Liver (tissue), 9 donors: ENCODE measurements around the gene CHAC2. TPM values are rescaled to one million over a fixed set of nuclear protein-coding genes. Genes with fewer than 3 reads are reported as not detected.

Experiments
- DNase-seq: peaks from one replicate; pipeline ENCODE4 v3.0.0-alpha.2; 2017; ENCODE audit warnings: low spot score
- H3K27ac ChIP-seq, 2 donors: one replicate each; pipeline ENCODE4 v1.7.0; 2013; ENCODE audit warnings: inconsistent platforms in 2 of 2, low read length in 2 of 2, control low read depth in 1 of 2, low read depth in 1 of 2, mild to moderate bottlenecking in 1 of 2
- H3K27me3 ChIP-seq, 4 donors: one replicate each; pipeline versions ENCODE4 v1.6.1 to v1.7.0; 2013; ENCODE audit warnings: low read length in 3 of 4, inconsistent platforms in 1 of 4, mild to moderate bottlenecking in 1 of 4, moderate library complexity in 1 of 4; ENCODE audit not compliant: control insufficient read depth in 4 of 4, insufficient read depth in 4 of 4
- H3K36me3 ChIP-seq, 4 donors: one replicate each; pipeline versions ENCODE4 v1.6.1 to v1.7.0; 2013; ENCODE audit warnings: low read length in 3 of 4, mild to moderate bottlenecking in 3 of 4, low read depth in 1 of 4, moderate library complexity in 1 of 4; ENCODE audit not compliant: control insufficient read depth in 4 of 4, insufficient read depth in 3 of 4
- H3K4me1 ChIP-seq, 4 donors: one replicate each; pipeline versions ENCODE4 v1.6.1 to v1.7.0; 2013; ENCODE audit warnings: low read length in 3 of 4, mild to moderate bottlenecking in 3 of 4, moderate library complexity in 1 of 4; ENCODE audit not compliant: control insufficient read depth in 4 of 4, insufficient read depth in 4 of 4
- H3K4me3 ChIP-seq, 3 donors: one replicate each; pipeline versions ENCODE4 v1.6.1 to v1.7.0; 2013; ENCODE audit warnings: low read length in 3 of 3, control low read depth in 1 of 3, low read depth in 1 of 3, mild to moderate bottlenecking in 1 of 3
- H3K9ac ChIP-seq, 2 donors: one replicate each; pipeline ENCODE4 v1.7.0; 2013; ENCODE audit warnings: low read length in 2 of 2, mild to moderate bottlenecking in 2 of 2, moderate library complexity in 2 of 2, control low read depth in 1 of 2, low read depth in 1 of 2
- H3K9me3 ChIP-seq, 4 donors: one replicate each; pipeline versions ENCODE4 v1.6.1 to v1.7.0; 2013; ENCODE audit warnings: low read length in 3 of 4; ENCODE audit not compliant: control insufficient read depth in 4 of 4
- ATF3 ChIP-seq: IDR thresholded peaks from 2 replicates; pipeline ENCODE4 v1.6.1; 2016; ENCODE audit warnings: antibody characterized with exemption
- CTCF ChIP-seq: fragments of 150-350 bp; IDR thresholded peaks from 2 replicates; pipeline ENCODE4 v1.5.1; 2017; ENCODE audit warnings: improper control_type of control experiment, low read depth, low read length; ENCODE audit not compliant: missing input control
- EGR1 ChIP-seq, 2 donors: IDR thresholded peaks; 2 replicates each; pipeline ENCODE4 v1.6.1; 2016 to 2018; ENCODE audit warnings: antibody characterized with exemption in 2 of 2, low read depth in 2 of 2
- FOXA1 ChIP-seq: IDR thresholded peaks from 2 replicates; pipeline ENCODE4 v1.6.1; 2016; ENCODE audit warnings: antibody characterized with exemption
- FOXA2 ChIP-seq: IDR thresholded peaks from 2 replicates; pipeline ENCODE4 v1.6.1; 2016; ENCODE audit warnings: antibody characterized with exemption
- GABPA ChIP-seq, 2 donors: IDR thresholded peaks in 1 of 2; conservative IDR thresholded peaks in 1 of 2; 2 replicates each; pipeline ENCODE4 v1.6.1; 2016; ENCODE audit warnings: antibody characterized with exemption in 2 of 2, mild to moderate bottlenecking in 1 of 2, moderate library complexity in 1 of 2
- HNF4A ChIP-seq, 2 donors: conservative IDR thresholded peaks; 2 replicates each; pipeline ENCODE4 v1.6.1; 2016; ENCODE audit warnings: antibody characterized with exemption in 2 of 2, mild to moderate bottlenecking in 2 of 2
- HNF4G ChIP-seq: IDR thresholded peaks from 2 replicates; pipeline ENCODE4 v1.6.1; 2016; ENCODE audit warnings: antibody characterized with exemption
- JUND ChIP-seq, 2 donors: IDR thresholded peaks; 2 replicates each; pipeline ENCODE4 v1.6.1; 2016; ENCODE audit warnings: antibody characterized with exemption in 2 of 2
- MAX ChIP-seq: IDR thresholded peaks from 2 replicates; pipeline ENCODE4 v1.6.1; 2016; ENCODE audit warnings: antibody characterized with exemption
- NR2F2 ChIP-seq: IDR thresholded peaks from 2 replicates; pipeline ENCODE4 v1.6.1; 2016; ENCODE audit warnings: antibody characterized with exemption
- RAD21 ChIP-seq, 2 donors: IDR thresholded peaks; 2 replicates each; pipeline ENCODE4 v1.6.1; 2016; ENCODE audit warnings: antibody characterized with exemption in 2 of 2, mild to moderate bottlenecking in 2 of 2
- REST ChIP-seq: IDR thresholded peaks from 2 replicates; pipeline ENCODE4 v1.6.1; 2016; ENCODE audit warnings: antibody characterized with exemption, mild to moderate bottlenecking
- RXRA ChIP-seq, 2 donors: IDR thresholded peaks; 2 replicates each; pipeline ENCODE4 v1.6.1; 2017 to 2018; ENCODE audit warnings: antibody characterized with exemption in 2 of 2, mild to moderate bottlenecking in 1 of 2
- SP1 ChIP-seq: IDR thresholded peaks from 2 replicates; pipeline ENCODE4 v1.6.1; 2018; ENCODE audit warnings: antibody characterized with exemption, mild to moderate bottlenecking
- TAF1 ChIP-seq: conservative IDR thresholded peaks from 2 replicates; pipeline ENCODE4 v1.6.1; 2016; ENCODE audit warnings: antibody characterized with exemption, mild to moderate bottlenecking
- YY1 ChIP-seq: IDR thresholded peaks from 2 replicates; pipeline ENCODE4 v1.6.1; 2016; ENCODE audit warnings: antibody characterized with exemption, mild to moderate bottlenecking
- ZBTB33 ChIP-seq: IDR thresholded peaks from 2 replicates; pipeline ENCODE4 v1.6.1; 2016; ENCODE audit warnings: antibody characterized with exemption
- WGBS: extraction: QIAGEN DNeasy Blood & Tissue Kit; methylation state at CpG from one replicate; pipeline ENCODE4 v1.1.7; 2013; 5-methylcytosine and 5-hydroxymethylcytosine counted together
- polyA plus RNA-seq, 2 donors: library from polyadenylated mRNA; stranded (reverse) in 1 of 2; unstranded in 1 of 2; fragments of 200-250 nt in 1 of 2; fragments of >200 nt in 1 of 2; fragmentation: Nextera tagmentation in 1 of 2; extraction: Ambion mirVana in 1 of 2; gene quantifications; one replicate each; pipeline versions ENCODE4 v1.2.1 to v1.2.3, GENCODE V29; 2013 to 2015
- total RNA-seq, 2 donors: library from RNA; depleted of rRNA; stranded (reverse); fragments of >200 nt; gene quantifications; one replicate each; pipeline ENCODE4 v1.2.3, GENCODE V29; 2014
- donor health status: healthy.
- donor health status: healthy.
- donor health status: healthy.
- donor health status: healthy.
- donor health status: healthy.

The CHAC2 gene
- total and polyA plus RNA-seq, 4 donors: 2.6 to 7.0 (median 4.3) TPM

- Histone ChIP-seq H3K9ac (peak overlapping the region; percentile 40 to 72), H3K9me3 (no peaks in the 10 kb centered on the region), H3K4me1 (peaks cover 11 to 28% (median 20%) of the 10 kb centered on the region in 4 donors), H3K36me3 (no peaks in the 10 kb centered on the region), H3K27me3 (no peaks in the 10 kb centered on the region), H3K27ac (peak overlapping the region; percentile 15 to 67), H3K4me3 (peak overlapping the region; percentile 71 to 97 (median 86))
- WGBS: under 1% methylated on average over 18 of the region's 18 CpGs
- no peak for DNase-seq
- TF ChIP-seq FOXA1: no peak
- TF ChIP-seq FOXA2: no peak
- no peak for TF ChIP-seq ATF3
- TF ChIP-seq HNF4G: no peak
- TF ChIP-seq EGR1 (IDR thresholded peaks at IDR 0.05; ENCODE audit: low read depth in 2 of 2): no peak
- no peak for TF ChIP-seq TAF1
- no peak for TF ChIP-seq JUND (IDR thresholded peaks at IDR 0.05)
- no peak for TF ChIP-seq SP1
- TF ChIP-seq ZBTB33: no peak
- no peak for TF ChIP-seq REST
- no peak for TF ChIP-seq RAD21 (IDR thresholded peaks at IDR 0.05)
- TF ChIP-seq HNF4A (conservative IDR thresholded peaks at IDR 0.05): no peak
- TF ChIP-seq RXRA (IDR thresholded peaks at IDR 0.05): no peak
- TF ChIP-seq GABPA (IDR thresholded peaks at IDR 0.05 in 1 of 2, conservative IDR thresholded peaks at IDR 0.05 in 1 of 2): no peak
- no peak for TF ChIP-seq YY1
These were observed 18.7 kb downstream of the CHAC2 start for GRCh38 chr2:53786352-53786704.

GRCh38 chr2:53786705-53787613 is 19.4 kb downstream of the CHAC2 start, which contains the start of the genes ASB3 and ERLEC1:
Gene ASB3, minus strand, starts transcription at chr2:53786953. Its CDS starts 21,381 bp downstream, at chr2:53765572.
Gene ERLEC1, plus strand, starts transcription at chr2:53787044. Its CDS starts 167 bp downstream, at chr2:53787211.
- H3K27me3 ChIP-seq: no peaks in the 10 kb centered on the region
- H3K36me3 ChIP-seq: no peaks in the 10 kb centered on the region
- no peaks in the 10 kb centered on the region for H3K9me3 ChIP-seq
- peak; percentile 86 for DNase-seq
- peaks cover 9 to 26% (median 20%) of the 10 kb centered on the region in 4 donors for H3K4me1 ChIP-seq
- under 1% methylated on average over 76 of the region's 77 CpGs for whole genome bisulfite sequencing
- peak within 1 kb of the TSS; percentile 91 for H3K9ac ChIP-seq
- peak within 1 kb of the TSS; percentile 71 to 97 (median 86) for H3K4me3 ChIP-seq
- peak within 1 kb of the TSS; percentile 15 to 67 for H3K27ac ChIP-seq
- TF ChIP-seq RAD21 (IDR thresholded peaks at IDR 0.05) (peak in 1 of 2 donors; percentile 29), YY1 (peak; percentile 93), NR2F2 (peak; percentile 64), MAX (peak; percentile 75), CTCF (no peak), HNF4A (conservative IDR thresholded peaks at IDR 0.05) (peak in 1 of 2 donors; percentile 17), GABPA (IDR thresholded peaks at IDR 0.05 in 1 of 2, conservative IDR thresholded peaks at IDR 0.05 in 1 of 2) (peak; percentile 85 to 97), SP1 (peak; percentile 45), ZBTB33 (peak; percentile 85), RXRA (IDR thresholded peaks at IDR 0.05) (peak; percentile 42 to 62), TAF1 (no peak), JUND (IDR thresholded peaks at IDR 0.05) (peak; percentile 14 to 40), FOXA1 (peak; percentile 44), EGR1 (IDR thresholded peaks at IDR 0.05; ENCODE audit: low read depth in 2 of 2) (peak in 1 of 2 donors; percentile 67)
